SK-N-DZ (cell line): ENCODE data around the gene DYDC1. TPM values are rescaled to one million over a fixed set of nuclear protein-coding genes. Genes with fewer than 3 reads are reported as not detected.
"Not testable (repeated sequence)": the region's sequence is repeated elsewhere in the genome, so short reads cannot be mapped to it uniquely, and the experiment has no call there.

Experiments used
- DNase-seq: peaks from one replicate; pipeline ENCODE4 v3.0.0-alpha.2; 2015; ENCODE audit warnings: low spot score
- polyA plus RNA-seq, 2 experiments: library from polyadenylated mRNA; depleted of rRNA; stranded (reverse); fragments of >200 nt; gene quantifications; 2 replicates each; pipeline ENCODE4 v1.2.3, GENCODE V29; 2014

DYDC1 gene
- not detected in 2 replicates for polyA plus RNA-seq (2014; cell fraction: cytosol; rRNA removed)
- polyA plus RNA-seq (2014; cell fraction: nucleus; rRNA removed): not detected in 2 replicates

DNA sequence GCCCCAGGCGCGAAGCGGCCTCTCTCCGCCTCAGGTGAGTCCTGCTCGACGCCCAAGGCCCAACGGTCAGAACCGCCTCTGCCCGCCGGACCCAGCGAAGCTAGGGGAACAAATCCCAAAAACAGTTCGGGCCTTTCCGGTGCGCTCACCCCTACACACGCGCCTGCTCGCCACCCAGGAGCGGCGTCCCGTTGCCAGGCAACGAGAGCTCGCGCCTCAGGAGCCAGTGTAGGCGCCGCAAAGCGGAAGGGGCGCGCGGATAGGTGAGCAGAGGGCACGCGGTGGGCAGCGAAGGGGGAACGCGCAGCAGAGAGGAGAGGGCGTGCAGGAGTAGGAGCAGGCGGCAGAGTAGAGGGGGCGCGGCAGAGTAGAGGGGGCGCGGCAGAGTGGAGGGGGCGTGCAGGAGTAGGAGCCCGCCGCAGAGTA is at the start of gene DYDC1, which contains the start of gene DYDC2:
TSS of gene DYDC1 (minus strand) at position 193 of the 426 bp plus-strand sequence. CDS start 4,154 bp downstream, outside the sequence.
TSS of gene DYDC2 (plus strand) at position 219 of the 426 bp plus-strand sequence. CDS start 5,663 bp downstream, outside the sequence.
- peak; percentile 70 for DNase-seq

DNA sequence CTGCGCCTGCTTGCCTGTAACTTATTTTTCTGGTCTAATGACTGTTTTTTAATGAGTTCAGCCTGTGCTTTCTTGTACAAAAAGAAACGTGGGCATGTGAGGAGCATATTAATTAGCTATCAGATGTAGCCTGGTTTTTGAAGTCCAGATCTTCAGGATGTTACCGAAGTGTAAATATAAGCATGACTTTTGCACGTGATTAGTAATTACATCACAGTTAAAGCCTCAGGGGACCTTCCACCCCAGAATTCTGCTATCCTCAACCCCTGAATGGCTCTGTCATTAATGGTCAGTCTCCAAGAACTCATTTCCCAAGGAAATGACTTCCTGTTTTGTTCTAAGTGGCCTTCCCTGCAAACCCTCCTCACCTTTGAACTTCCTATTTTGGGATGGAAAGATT is 49.6 kb upstream of the DYDC1 start:
- DNase-seq: no peak

DNA sequence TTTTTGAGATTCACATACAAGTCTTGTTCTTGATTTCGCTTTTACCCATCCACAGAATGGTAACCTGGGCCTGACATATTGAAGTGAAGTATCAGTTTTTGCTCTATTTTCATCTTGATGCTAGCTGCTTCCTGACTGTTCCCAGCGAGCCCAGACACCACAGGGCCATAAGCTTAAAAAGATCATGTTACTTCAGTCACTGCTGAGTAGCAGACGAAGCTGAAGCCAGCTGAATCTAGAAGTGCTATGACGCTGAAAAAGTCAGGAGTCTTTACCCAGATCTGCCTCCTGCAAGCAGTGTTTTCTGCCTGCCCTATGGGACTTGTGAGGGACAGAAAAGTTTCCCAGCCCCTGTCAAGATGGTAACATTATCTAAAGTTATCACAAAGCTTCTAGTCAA is 49.1 kb upstream of the DYDC1 start:
- DNase-seq: no peak

DNA sequence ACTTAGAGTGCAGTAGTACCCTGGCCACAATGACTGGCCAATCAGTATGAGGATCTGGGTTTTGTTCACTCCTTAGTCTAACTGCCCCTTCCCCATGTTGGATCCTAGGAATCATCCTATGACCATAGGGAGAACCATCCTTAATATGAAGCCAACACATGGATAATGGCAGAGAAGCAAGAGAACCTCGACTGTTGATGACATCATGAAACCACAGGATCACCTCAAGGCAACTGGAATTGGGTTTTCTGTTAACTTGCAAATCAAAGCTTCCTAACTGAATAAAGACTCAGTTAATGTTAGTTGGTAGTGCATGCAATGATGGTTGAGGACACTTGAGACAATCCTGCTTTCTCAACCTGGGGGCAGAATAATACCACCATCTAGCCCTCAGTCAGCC is 48.5 kb upstream of the DYDC1 start:
- no peak for DNase-seq

DNA sequence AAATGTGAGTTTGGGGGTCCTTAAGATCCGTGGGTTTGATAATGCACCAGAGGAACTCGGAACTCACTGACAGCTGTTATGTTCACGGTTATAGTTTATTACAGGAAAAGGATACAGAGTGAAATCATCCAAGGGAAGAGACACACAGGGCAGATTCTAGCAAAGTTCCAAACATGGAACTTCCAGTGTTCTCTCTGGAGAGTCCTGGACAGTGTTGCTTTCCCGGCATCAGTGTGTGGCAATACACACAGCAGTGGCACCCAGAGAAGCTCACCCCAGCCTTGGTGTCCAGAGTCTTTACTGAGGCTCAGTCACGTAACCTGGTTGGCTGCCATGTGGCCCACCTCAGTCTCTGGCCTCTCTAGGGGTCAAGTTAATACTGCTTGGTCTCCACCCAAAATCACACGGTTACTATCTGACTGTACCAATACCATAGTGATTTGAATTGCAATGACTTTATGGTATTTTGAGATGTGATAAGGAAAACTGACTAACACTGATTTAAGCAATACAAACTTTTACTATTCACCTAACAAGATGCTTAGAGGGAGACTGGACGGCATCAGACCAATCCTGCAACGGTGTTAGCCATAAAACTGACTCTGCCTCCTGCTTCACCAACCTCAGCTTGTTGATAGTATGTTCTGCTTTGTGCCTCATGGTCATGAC is 43.7 kb upstream of the DYDC1 start:
- DNase-seq: no peak

DNA sequence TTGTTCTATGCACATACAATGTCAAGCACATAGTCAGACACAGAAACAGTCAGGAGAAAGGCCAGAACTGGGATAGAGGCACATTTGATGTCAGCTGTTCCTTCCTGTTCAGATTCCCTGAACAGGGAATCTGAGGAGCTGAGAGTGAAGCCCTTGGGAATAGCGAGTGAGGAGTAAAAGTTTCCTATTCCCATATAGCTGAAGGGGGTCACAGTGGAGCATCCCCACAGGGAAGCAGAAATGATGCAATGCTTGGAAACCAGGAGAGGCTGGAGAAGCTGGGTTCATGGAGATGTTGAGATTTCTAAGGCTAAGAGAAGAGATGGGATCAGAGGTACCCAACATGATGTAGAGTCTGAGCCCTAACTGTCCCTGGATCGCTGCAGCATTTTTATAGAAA is 40.5 kb upstream of the DYDC1 start:
- DNase-seq: no peak

DNA sequence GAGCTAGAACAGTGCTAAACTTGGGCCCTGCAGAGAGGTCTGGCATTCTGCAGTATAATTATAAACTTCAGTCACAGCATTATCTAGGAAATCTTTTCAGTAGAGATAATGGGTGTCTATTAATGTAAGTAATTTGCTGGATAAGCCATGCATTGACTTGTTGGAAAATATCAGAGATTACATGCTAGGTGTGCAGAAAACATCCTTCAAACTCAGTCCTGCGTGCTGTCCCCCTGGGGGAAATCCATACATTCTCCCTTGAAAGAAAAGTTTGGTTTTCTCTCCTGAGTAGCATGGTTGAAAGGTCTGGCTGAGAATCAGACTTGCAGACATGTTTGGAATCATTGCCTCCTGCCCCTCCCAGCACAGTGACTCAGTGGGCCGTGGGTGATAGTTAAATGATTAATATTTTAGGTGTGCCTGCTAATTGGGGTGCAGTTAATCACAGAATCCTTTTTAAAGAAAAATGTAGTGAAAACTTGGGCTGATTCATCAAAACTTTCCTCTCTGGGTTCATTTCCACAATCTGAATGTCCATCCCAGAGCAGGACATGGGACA is 37.9 kb upstream of the DYDC1 start:
- DNase-seq: no peak

DNA sequence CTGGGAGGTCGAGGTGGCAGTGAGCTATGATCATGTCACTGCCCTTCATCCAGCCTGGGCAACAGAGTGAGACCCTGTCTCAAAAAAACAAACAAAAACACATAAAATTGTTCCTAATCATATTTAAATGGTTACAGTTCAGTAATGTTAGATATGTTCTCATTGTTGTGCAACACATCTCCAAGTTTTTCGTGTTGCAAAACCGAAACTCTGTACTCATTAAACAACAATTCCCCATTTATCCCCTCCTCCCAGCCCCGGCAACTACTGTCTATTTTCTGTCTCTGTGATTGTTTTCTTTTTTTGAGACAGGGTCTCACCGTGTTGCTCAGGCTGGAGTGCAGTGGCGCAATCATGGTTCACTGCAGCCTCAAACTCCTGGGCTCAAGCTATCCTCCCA is 35.7 kb upstream of the DYDC1 start:
- DNase-seq: no peak

DNA sequence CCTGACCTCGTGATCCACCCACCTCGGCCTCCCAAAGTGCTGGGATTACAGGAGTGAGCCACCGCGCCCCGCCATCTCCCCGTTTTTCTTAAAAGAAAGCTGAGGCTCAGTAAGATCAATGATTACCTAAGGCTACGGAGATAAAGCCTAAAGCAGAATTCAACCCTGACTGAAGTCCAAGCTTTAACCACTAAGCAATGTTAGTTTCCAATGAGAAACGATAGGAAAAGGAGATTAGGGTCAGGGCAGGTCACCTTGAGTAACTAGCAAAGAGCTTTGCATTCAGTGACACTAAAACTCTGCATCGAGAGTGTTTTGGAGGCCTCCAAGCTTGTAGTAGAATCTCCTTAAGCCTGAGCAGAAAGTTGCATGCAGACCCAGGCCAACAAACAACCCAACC is 34.2 kb upstream of the DYDC1 start:
- DNase-seq: no peak

DNA sequence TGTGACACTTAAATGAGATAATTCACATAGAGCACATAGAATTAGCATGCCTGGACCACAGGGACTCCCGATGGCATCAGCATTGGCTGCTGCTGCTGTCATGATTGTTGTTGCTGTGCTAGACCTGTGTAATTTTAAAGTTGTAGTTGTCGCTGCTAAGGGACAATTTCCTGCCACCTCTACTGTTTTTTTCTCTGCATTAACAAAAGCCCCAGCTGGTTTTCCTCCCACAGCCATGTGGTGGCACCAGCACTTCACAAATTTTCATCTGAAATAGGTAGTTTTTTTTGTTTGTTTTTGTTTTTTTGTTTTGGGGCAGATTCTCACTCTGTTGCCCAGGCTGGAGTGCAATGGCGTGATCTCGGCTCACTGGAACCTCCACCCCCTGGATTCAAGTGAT is 26.4 kb upstream of the DYDC1 start:
- peak; percentile 33 for DNase-seq

DNA sequence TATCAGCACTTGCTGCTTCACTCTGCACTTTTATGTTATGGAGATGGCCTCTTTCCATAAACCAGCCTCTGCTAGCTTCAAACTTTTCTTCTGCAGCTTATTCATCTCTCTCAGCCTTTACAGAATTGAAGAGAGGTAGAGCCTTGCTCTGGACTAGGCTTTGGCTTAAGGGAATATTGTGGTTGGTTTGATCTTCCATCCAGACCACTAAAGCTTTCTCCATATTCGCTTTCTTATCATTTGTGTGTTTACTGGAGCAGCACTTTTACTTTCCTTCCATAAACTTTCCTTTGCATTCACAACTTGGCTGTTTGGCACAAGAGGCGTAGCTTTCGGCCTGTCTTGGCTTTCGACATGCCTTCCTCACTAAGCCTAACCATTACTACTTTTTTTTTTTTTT is 23.6 kb upstream of the DYDC1 start:
- no peak for DNase-seq

DNA sequence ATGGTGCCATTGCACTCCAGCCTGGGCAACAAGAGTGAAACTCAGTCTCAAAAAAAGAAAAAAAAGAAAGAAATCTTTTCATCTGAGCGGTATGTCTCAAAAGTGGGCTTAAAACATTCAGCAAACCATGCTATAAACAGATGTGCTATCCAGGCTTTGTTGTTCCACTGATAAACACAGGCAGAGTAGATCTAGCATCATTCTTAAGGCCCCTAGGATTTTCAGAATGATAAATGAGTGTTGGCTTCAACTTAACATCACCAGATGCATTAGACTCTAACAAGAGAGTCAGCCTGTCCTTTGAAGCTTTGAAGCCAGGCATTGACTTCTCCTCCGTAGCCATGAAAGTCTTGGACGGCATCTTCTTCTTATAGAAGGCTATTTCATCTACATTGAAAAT is 23.1 kb upstream of the DYDC1 start:
- no peak for DNase-seq

DNA sequence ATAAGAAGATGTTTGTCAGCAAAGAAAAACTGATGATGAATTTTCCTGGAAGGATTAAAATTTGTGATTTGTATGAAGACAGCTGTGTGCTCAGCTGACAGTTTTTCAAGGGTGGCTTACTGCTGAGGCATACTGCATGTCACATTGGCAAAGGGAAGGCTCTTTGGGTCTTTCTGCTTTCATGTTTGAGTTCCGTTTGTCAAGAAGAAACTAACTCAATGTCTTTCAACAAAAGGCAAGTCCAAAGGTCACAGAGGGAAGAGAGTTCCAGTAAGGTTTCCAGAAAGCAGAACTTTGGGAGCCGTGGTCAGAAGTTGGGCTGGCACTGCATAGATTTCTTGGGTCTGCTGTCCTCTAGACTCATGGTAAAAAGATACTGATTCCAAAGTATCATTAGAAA is 16.9 kb upstream of the DYDC1 start:
- no peak for DNase-seq

DNA sequence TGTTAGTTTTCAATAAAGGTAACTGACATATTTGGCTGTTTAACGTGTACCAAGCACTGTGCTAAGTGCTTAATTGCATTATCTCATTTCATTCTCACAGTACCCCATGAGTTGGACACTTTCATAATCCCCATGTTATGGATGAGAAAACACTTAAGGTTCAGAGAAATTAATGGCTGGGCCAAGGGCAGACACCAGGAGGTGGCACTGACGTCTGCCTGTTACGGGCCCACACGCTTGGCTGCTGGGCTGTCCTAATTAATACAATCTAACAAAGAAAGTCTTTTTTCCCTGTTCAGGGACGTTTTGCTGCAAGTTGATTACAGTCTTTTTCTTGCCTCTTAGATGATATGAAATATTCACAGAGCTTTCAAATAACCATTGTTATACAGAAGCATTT is 16.1 kb upstream of the DYDC1 start:
- DNase-seq: no peak

DNA sequence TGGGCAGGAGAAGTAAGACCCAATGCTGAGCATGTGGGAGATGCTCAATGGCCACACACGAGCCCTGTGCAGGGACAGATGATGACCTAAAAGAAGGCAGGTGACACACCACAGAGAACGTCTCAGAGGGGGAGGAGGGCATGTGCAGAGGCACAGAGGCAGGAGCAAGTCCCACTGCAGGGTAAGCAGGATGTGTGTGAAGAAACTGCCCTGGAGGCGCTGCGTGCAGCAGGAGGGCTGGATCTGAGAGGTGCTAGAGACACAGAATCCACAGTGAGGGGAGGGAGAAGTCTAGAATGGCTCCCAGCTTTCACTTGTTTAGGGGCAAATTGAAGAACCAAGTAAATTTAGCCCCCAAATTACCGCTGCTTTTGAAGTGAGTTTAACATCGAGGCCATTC is 14.9 kb upstream of the DYDC1 start:
- DNase-seq: no peak

DNA sequence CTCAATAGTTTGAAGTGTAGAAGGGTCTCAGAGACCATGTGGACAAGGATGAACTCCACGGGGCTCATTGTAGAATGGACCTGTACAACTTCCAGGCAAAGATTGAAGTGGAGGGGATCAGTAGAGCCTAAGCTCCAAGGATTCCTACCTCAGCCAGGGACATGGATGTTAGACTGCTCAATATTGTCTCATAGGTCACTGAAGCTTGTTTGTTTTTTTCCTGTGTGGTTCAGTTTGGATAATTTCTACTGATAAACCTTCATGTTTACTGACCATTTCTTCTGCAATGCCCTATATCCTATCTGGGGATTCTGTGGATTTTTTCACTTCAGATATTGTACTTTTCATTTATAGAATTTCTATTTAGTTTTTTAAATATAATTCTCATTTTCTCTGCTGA is 9.0 kb upstream of the DYDC1 start:
- no peak for DNase-seq

DNA sequence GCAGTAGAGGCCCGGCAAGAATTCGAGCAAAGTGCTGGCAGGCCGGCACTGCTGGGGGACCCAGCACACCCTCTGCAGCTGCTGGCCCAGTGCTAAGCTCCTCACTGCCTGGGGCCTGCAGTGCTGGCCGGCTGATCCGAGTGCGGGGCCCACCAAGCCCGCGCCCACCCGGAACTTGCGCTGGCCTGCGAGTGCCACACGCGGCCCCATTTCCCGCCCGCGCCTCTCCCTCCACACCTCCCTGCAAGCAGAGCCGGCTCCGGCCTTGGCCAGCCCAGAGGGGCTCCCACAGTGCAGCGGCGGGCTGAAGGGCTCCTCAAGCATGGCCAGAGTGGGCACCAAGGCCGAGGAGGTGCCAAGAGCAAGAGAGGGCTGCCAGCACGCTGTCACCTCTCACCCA is 3.1 kb upstream of the DYDC1 start:
- no peak for DNase-seq

DNA sequence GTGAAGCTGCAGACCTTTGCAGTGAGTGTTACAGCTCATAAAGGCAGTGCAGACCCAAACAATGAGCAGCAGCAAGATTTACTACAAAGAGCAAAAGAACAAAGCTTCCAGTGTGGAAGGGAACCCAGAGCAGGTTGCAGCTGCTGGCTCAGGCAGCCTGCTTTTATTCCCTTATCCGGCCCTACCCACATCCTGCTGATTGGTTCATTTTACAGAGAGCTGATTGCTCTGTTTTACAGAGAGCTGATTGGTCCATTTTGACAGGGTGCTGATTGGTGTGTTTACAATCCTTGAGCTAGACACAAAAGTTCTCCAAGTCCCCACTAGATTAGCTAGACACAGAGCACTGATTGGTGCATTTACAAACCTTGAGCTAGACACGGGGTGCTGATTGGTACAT is 2.4 kb upstream of the DYDC1 start:
- not testable (repeated sequence) for DNase-seq

DNA sequence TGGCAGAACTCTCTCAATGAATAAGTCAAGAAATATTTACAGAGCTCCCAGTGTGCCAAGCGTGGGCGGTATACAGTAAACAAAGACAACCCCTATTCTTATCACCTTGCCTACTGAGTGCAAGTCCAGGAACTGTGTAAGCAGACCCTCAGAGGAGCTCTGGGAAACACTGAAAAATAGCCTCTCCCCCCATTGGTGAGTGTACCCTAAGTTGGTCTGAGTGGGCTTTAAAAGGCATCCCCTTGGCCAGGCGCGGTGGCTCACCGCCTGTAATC is 1.2 kb upstream of the DYDC1 start:
- no peak for DNase-seq

DNA sequence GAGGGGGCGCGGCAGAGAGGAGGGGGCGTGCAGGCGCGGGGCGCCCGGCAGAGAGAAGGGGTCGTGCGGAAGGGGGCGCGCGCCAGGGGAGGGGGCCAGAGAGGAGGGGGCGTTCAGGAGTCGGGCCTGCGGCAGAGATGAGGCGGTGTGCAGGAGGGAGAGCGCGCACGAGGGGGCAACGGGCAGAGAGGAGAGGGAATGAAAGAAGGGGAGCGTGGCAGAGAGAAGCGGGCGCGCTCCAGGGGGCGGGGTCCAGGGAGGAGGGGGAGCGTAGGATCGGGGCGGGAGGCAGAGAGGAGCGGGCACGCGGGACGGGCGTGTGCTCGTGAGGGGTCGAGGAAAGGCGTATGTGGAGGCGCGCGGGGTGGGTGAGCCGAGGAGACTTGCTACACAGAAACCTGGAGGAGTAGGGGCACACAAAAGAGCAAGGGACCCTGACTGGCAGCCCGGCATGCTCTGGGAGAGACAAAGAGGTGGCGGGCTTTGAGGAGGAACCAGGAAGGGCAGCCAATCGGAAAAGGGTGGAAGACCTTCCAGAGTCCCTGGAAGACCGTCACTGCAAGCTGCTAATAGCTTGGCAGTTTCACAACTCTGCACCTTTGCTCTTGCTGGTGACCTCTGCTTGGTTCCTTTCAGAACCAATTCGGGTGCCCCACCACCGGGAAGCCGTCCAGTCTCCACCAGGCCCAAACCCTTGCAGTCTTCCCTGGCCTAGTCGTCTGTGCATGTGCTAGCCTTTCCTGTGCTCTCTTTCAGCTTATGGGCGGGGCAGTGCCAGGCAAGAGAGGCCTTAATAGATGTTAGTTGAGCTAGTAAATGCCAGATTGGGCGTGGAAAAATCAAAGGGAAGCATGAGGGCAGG is 665 bp upstream of the DYDC1 start:
- peak; percentile 43 for DNase-seq

DNA sequence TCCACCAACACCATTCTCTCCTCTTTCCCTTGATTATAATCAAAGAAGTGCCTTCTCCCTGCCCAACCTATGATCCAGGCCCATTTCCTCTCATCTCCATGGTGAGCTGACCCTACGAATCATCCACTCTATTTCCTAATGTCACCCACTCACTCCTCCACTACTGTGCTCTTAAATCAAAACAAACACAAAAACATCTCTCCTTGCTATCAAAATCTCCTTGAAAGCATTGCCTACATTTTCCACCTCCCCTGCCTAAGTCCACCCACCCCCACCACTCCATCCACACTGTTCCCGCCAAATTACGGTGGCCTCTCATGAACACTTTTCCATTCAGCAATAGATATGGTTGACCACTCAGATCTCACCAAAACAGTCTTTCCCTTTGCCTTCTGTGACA is 5.3 kb downstream of the DYDC1 start:
- DNase-seq: no peak

DNA sequence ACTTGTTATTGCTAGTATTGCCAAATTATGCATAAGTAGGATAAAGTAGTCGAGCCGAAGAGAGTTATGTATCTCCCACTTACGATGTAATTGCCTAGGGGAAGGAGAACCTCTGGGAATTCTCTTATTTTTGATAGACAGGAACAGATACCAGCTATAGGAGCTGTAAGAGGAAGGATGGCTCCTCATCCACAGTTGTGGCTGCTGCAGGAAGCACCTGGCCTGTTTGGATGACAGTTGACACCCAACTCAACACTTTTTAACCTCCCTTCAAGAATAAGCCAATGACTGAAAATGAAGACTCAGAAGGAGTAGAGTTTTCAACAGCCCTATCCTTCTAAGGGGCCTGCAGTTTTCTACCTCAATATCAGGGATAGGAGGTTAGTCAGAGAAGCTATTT is 6.3 kb downstream of the DYDC1 start:
- DNase-seq: no peak

DNA sequence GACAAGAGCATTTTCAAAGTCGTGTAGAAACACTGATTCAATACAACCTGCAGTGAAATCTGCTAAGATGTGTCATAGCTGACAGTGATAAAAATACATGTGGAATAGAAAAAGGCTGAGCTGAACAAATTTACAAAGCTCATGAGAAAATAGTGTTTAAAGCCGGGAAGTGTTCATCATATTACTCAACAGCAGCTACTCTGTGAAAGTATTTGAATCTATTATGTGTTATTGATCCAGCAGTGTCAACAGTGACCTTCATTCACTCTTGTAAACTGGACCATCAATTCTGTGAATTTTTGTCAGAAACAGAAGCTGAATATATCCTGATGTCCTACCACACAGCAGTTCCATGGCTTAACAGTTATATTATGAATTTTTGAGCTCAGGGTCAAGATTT is 11.6 kb downstream of the DYDC1 start:
- no peak for DNase-seq
